Mesothelial cell of epicardium (in vitro differentiated cells): ENCODE results near the gene IL1RAPL1. TPM values are rescaled to one million over a fixed set of nuclear protein-coding genes. Genes with fewer than 3 reads are reported as not detected.

ENCODE experiments used
- DNase-seq, 2 experiments: peaks; one replicate each; pipeline ENCODE4 v3.0.0; 2021; ENCODE audit warnings: low spot score in 2 of 2; ENCODE audit not compliant: unreplicated experiment in 2 of 2
- H3K27ac Mint-ChIP-seq: 2 replicates; pipeline ENCODE4 v1.8.0; 2021; ENCODE audit warnings: mixed read lengths
- H3K27me3 Mint-ChIP-seq: 2 replicates; pipeline ENCODE4 v1.8.0; 2021; ENCODE audit warnings: low read depth, mixed read lengths
- H3K36me3 Mint-ChIP-seq: 2 replicates; pipeline ENCODE4 v1.8.0; 2021; ENCODE audit warnings: mixed read lengths
- H3K4me1 Mint-ChIP-seq: 2 replicates; pipeline ENCODE4 v1.8.0; 2021; ENCODE audit warnings: mixed read lengths
- H3K4me3 Mint-ChIP-seq: 2 replicates; pipeline ENCODE4 v1.8.0; 2021; ENCODE audit warnings: mild to moderate bottlenecking, moderate library complexity, mixed read lengths
- H3K9me3 Mint-ChIP-seq: 2 replicates; pipeline ENCODE4 v1.8.0; 2021; ENCODE audit warnings: mixed read lengths
- CTCF ChIP-seq: fragments of 200-600 bp; sonication (generic); IDR thresholded peaks from one replicate; pipeline ENCODE4 v1.5.0; 2021; ENCODE audit warnings: antibody characterized with exemption; ENCODE audit not compliant: unreplicated experiment
- total RNA-seq: library from RNA; stranded (reverse); gene quantifications from 3 replicates; pipeline ENCODE4 v1.2.1, GENCODE V29; 2021

IL1RAPL1 gene
- total RNA-seq, 1 donor from 2014 or later, result 17.0 TPM

GRCh38 chrX:28599957-28600356 lies 12.7 kb downstream of the IL1RAPL1 start:
- DNase-seq, result no peak
- no peak for TF ChIP-seq CTCF
- peaks cover 2% of the 10 kb centered on the region for H3K9me3 Mint-ChIP-seq
- H3K4me3 Mint-ChIP-seq, result no peak overlapping the region
- H3K4me1 Mint-ChIP-seq, result peaks cover 4% of the 10 kb centered on the region
- no peak overlapping the region for H3K27ac Mint-ChIP-seq
- no peaks in the 10 kb centered on the region for H3K27me3 Mint-ChIP-seq
- H3K36me3 Mint-ChIP-seq, result peaks cover 5% of the 10 kb centered on the region

GRCh38 chrX:28609003-28609402 lies 21.8 kb downstream of the IL1RAPL1 start:
- Mint-ChIP-seq H3K27me3 (no peaks in the 10 kb centered on the region), H3K9me3 (peaks cover 6% of the 10 kb centered on the region), H3K27ac (no peak overlapping the region), H3K4me3 (no peak overlapping the region), H3K36me3 (peaks cover 21% of the 10 kb centered on the region), H3K4me1 (peaks cover 4% of the 10 kb centered on the region)
- no peak for TF ChIP-seq CTCF
- no peak for DNase-seq

- Mint-ChIP-seq H3K4me1 (peaks cover 4% of the 10 kb centered on the region), H3K9me3 (peaks cover 3% of the 10 kb centered on the region), H3K4me3 (no peak overlapping the region), H3K27ac (no peak overlapping the region), H3K27me3 (no peaks in the 10 kb centered on the region), H3K36me3 (peaks cover 17% of the 10 kb centered on the region)
- DNase-seq, result no peak
- no peak for TF ChIP-seq CTCF
Measured at GRCh38 chrX:28609917-28610613, 22.8 kb downstream of the IL1RAPL1 start.

- H3K4me3 Mint-ChIP-seq, result no peak overlapping the region
- TF ChIP-seq CTCF, result no peak
- H3K27me3 Mint-ChIP-seq, result no peaks in the 10 kb centered on the region
- DNase-seq, result no peak
- peaks cover 4% of the 10 kb centered on the region for H3K4me1 Mint-ChIP-seq
- H3K9me3 Mint-ChIP-seq, result no peaks in the 10 kb centered on the region
- no peak overlapping the region for H3K27ac Mint-ChIP-seq
- peaks cover 13% of the 10 kb centered on the region for H3K36me3 Mint-ChIP-seq
Measured at GRCh38 chrX:28610746-28611145, 23.5 kb downstream of the IL1RAPL1 start.

- no peak overlapping the region for H3K27ac Mint-ChIP-seq
Measured at GRCh38 chrX:28613558-28613957, 26.3 kb downstream of the IL1RAPL1 start.

More at GRCh38 chrX:28613558-28613957, 26.3 kb downstream of the IL1RAPL1 start:
- Mint-ChIP-seq H3K36me3 (peaks cover 9% of the 10 kb centered on the region), H3K9me3 (no peaks in the 10 kb centered on the region), H3K27me3 (no peaks in the 10 kb centered on the region), H3K4me3 (no peak overlapping the region), H3K4me1 (peaks cover 4% of the 10 kb centered on the region)
- no peak for DNase-seq
- TF ChIP-seq CTCF, result no peak
